ENCODE data around the gene SPARC. TPM values are rescaled to one million over a fixed set of nuclear protein-coding genes. Genes with fewer than 3 reads are reported as not detected.

Gene SPARC
- total RNA-seq, 1 donor from 2014 or later = 9,466 TPM

DNA sequence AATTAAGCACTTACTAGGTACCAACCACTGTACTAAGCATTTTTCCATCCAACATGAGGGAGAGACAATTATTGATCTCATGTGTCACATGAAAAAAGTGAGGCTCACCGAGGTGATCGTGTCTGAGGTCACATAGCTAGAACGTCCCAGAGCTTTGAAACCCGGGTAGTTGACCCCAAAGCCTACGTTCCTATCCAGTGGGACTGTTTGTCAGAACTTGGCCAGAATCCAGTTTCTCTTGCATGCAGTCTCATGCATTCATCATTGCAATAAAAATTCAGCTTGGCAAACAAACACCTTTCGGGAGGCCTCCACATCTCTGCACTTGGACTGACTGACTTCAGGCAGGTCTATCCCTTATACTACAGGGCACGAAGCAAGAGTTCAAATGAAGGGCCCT, 72.2 kb downstream of the SPARC start:
- Mint-ChIP-seq H3K9me3 (ENCODE audit: unreplicated experiment) (no peaks in the 10 kb centered on the region), H3K27ac (ENCODE audit: unreplicated experiment) (no peak overlapping the region)
- TF ChIP-seq, protein P1, sequence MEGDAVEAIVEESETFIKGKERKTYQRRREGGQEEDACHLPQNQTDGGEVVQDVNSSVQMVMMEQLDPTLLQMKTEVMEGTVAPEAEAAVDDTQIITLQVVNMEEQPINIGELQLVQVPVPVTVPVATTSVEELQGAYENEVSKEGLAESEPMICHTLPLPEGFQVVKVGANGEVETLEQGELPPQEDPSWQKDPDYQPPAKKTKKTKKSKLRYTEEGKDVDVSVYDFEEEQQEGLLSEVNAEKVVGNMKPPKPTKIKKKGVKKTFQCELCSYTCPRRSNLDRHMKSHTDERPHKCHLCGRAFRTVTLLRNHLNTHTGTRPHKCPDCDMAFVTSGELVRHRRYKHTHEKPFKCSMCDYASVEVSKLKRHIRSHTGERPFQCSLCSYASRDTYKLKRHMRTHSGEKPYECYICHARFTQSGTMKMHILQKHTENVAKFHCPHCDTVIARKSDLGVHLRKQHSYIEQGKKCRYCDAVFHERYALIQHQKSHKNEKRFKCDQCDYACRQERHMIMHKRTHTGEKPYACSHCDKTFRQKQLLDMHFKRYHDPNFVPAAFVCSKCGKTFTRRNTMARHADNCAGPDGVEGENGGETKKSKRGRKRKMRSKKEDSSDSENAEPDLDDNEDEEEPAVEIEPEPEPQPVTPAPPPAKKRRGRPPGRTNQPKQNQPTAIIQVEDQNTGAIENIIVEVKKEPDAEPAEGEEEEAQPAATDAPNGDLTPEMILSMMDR (IDR thresholded peaks at IDR 0.05) = no peak

DNA sequence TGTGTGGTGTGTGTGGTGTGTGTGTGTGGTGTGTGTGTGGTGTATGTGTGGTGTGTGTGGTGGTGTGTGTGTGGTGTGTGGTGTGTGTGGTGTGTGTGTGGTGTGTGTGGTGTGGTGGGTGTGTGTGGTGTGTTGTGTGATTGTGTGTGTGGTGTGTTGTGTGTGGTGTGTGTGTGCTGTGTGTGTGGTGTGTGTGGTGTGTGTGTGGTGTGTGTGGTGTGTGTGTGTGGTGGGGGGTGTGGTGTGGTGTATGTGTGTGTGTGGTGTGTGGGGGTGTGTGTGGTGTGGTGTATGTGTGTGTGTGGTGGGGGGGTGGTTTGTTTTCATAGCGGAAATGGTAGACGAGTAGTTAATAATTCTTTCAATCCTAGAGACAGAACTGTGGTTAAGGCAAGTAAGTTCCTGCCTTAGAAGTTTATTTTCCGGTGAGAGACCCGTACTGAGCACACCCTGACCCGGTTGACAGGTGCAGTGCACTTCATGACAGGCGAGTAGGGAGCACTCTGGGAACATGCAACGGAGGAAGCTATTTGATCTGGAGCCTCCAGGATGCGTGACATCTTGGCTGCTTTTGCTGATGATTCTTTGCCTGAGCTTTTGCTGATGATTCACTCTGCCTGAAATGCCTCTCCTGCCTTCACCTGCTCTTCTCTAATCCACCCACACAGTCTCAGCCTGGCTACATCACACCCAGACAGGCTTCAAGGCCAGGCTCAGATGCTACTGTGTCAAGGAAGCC, 73.9 kb downstream of the SPARC start:
- DNase-seq (ENCODE audit: extremely low spot score, unreplicated experiment) = no peak
- H3K27me3 Mint-ChIP-seq (ENCODE audit: unreplicated experiment) = peaks cover 4% of the 10 kb centered on the region
- no peak overlapping the region for H3K4me3 Mint-ChIP-seq (ENCODE audit: unreplicated experiment)
- H3K36me3 Mint-ChIP-seq (ENCODE audit: unreplicated experiment) = no peaks in the 10 kb centered on the region
- TF ChIP-seq, protein P1 (IDR thresholded peaks at IDR 0.05) = no peak
- H3K9me3 Mint-ChIP-seq (ENCODE audit: unreplicated experiment) = no peaks in the 10 kb centered on the region
- H3K27ac Mint-ChIP-seq (ENCODE audit: unreplicated experiment) = no peak overlapping the region
- H3K4me1 Mint-ChIP-seq (ENCODE audit: unreplicated experiment) = peaks cover 23% of the 10 kb centered on the region

More for the DNA sequence above, 72.2 kb downstream of the SPARC start:
- Mint-ChIP-seq H3K4me1 (ENCODE audit: unreplicated experiment) (peaks cover 37% of the 10 kb centered on the region), H3K27me3 (ENCODE audit: unreplicated experiment) (peaks cover 4% of the 10 kb centered on the region), H3K36me3 (ENCODE audit: unreplicated experiment) (no peaks in the 10 kb centered on the region), H3K4me3 (ENCODE audit: unreplicated experiment) (no peak overlapping the region)
- no peak for DNase-seq (ENCODE audit: extremely low spot score, unreplicated experiment)

- Mint-ChIP-seq H3K27ac (ENCODE audit: unreplicated experiment) (no peak overlapping the region), H3K36me3 (ENCODE audit: unreplicated experiment) (no peaks in the 10 kb centered on the region), H3K9me3 (ENCODE audit: unreplicated experiment) (no peaks in the 10 kb centered on the region), H3K4me1 (ENCODE audit: unreplicated experiment) (peaks cover 21% of the 10 kb centered on the region), H3K27me3 (ENCODE audit: unreplicated experiment) (peaks cover 7% of the 10 kb centered on the region), H3K4me3 (ENCODE audit: unreplicated experiment) (no peak overlapping the region)
- no peak for DNase-seq (ENCODE audit: extremely low spot score, unreplicated experiment)
- TF ChIP-seq, protein P1 (IDR thresholded peaks at IDR 0.05) = no peak
Observed at GRCh38 chr5:151611127-151611775, 75.5 kb downstream of the SPARC start.

Other genes with a start within 250 kb of the SPARC start
- 42.5 and 45.5 TPM in 2 replicates for gene SLC36A1, start 239.3 kb downstream of the SPARC start, total RNA-seq
- gene FAT2, start 95.6 kb downstream of the SPARC start, total RNA-seq = 30.1 and 38.4 TPM in 2 replicates
- 104 and 107 TPM in 2 replicates for gene ATOX1, start 71.7 kb upstream of the SPARC start, total RNA-seq
- gene G3BP1, start 85.0 kb upstream of the SPARC start, total RNA-seq = 184 and 205 TPM in 2 replicates
- not detected in 2 replicates for gene GLRA1, start 237.9 kb upstream of the SPARC start, total RNA-seq

All from osteocyte (in vitro differentiated cells).